GM08714 (cell line): ENCODE results near the gene LPP.

Experiments used
- H3K4me3 ChIP-seq: fragments of 200-500 bp; sonication (Bioruptor generic); 2 replicates; pipeline ENCODE4 v1.5.1; 2014; ENCODE audit warnings: mild to moderate bottlenecking, low read length, inconsistent platforms
- ZNF274 ChIP-seq: IDR thresholded peaks from 2 replicates; pipeline ENCODE4 v1.6.1; 2012; ENCODE audit warnings: mild to moderate bottlenecking, low read depth, low read length

LPP gene

DNA sequence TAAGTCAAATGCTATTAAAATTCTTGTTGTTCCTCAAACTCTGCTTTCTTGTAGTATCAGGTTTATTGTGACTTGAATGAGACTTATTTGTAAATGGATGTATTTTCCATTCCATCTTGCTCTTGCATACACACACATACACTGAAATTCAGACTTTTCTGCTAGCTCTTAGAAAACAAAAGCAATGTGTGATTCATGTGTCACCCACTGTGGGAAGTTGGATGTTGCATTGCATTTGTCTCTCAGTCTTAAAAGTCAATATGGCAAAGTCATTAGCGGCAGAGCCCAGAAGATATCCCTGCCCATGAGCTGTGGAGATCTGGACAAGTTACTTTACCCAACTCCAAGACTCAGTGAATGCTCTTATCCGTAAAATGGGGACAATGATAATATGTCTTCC lies 660.6 kb downstream of the LPP start:
- no peak for TF ChIP-seq ZNF274
- H3K4me3 ChIP-seq, result no peak overlapping the region

DNA sequence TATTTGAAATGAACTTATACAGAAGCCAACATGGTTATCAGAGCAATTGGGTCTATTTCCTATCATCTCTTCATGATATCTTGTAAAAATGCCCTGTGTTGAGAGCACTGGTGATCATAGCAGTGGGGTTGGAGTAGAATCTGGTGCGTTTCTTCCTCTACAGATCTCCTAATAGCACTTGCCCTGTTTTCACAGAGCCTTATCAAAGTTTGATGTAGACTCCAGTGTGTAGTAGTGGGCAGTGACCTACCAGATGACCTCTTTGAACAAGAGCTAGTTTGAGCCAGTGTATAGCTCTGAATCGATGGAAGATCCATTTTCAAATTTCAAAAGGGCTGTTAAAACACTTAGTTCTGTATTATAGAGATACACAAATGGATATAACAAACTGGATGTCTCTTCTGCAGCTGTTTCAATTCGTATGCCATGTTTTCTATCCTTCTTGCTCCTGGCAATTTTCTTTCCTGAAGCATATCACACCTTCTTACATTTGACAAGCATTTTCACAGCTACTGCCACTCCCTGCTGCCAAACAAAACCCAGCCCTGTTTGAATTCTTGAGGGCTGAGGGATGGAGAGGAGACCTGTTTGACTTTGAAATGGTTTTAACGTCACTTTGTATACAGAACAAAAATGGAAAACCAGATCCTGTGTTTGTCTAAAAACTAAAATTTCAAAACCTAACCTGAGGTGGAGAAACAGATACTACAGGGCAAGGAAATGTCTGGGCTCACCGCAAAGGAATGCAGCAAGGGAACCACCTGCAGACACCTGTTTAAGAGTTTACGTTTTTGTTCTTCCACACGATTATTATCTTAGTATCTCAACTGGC lies 663.4 kb downstream of the LPP start:
- no peak overlapping the region for H3K4me3 ChIP-seq
- TF ChIP-seq ZNF274, result no peak

GRCh38 chr3:188817935-188818269 lies 663.9 kb downstream of the LPP start:
- no peak overlapping the region for H3K4me3 ChIP-seq
- TF ChIP-seq ZNF274, result no peak

DNA sequence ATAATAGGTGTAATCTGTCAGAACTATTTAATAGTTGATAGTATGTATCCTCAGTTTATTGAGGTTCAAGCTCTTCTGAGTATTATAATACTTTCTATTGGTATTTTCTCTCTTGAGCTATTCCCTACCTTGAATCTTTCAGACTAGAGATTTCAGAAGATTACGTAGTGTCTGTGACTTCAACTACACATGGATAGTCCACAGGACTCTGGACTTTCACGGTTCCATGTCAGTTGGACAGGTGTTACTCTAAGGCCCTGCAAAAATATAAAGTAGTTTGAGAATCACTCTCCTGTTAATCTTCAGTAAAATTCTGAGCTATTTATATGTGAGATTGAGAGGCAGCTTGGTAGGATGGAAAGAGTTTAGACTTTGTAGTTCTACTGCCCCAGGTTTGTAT lies 664.3 kb downstream of the LPP start:
- no peak overlapping the region for H3K4me3 ChIP-seq
- TF ChIP-seq ZNF274, result no peak

DNA sequence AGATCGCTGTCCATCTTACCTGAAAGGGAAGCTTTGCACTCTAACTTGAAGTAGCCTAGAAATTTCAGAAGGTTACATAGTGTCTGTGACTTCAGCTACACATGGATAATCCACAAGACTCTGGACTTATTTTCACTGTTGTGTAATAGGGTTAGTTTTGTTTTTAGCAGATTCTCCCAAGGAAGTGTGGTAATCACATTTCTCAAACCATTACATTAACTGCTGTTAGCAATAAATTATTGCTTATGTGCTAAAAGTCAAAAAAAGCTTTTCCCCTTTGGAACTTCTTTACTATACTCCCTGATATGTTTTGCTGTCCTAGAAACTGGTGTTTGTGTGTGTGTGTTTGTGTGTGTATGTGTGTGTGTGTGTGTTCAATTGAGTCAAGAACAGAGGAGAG lies 666.0 kb downstream of the LPP start:
- TF ChIP-seq ZNF274, result no peak
- no peak overlapping the region for H3K4me3 ChIP-seq

GRCh38 chr3:188822004-188822403 lies 668.0 kb downstream of the LPP start:
- H3K4me3 ChIP-seq, result no peak overlapping the region
- TF ChIP-seq ZNF274, result no peak

DNA sequence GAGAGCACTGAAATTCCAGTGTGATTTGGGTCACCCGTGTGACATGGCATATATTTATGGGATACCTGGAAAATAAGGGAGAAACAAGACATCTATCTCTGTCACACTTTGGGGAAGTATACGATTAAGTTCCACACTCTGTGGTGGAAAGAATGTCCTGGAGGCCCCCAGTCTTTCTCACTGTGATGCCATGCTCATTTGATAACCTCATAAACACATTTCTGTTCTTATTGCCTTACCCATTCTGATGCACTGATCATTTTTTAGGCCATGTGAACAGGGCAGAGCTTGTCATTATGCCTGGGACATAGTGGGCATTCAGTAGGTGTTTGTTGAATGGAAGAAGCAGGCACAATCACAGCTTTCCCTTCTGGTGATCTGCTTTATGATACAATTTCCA lies 668.5 kb downstream of the LPP start:
- H3K4me3 ChIP-seq, result no peak overlapping the region
- no peak for TF ChIP-seq ZNF274

DNA sequence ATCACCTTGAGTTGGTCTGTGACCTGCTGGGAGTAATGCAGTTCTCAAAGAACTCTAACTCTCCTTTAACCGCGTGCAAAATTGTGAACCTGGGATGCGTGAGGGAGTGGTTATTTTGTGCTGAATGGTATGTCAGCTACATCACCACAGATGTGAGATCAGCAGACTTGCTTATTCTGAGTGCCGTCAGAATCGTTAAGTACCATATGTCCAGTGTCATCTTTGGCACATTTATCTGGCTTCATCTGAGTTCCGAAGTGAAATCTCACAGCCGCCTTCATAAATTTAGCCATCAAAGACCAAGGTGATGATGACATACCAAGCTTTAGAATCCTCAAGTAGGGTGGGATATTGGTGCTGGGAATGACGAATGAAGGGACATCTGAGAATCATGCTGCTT lies 670.6 kb downstream of the LPP start:
- no peak for TF ChIP-seq ZNF274
- no peak overlapping the region for H3K4me3 ChIP-seq

GRCh38 chr3:188825901-188826300 lies 671.9 kb downstream of the LPP start:
- TF ChIP-seq ZNF274, result no peak
- no peak overlapping the region for H3K4me3 ChIP-seq

GRCh38 chr3:188826574-188826973 lies 672.6 kb downstream of the LPP start:
- no peak overlapping the region for H3K4me3 ChIP-seq
- no peak for TF ChIP-seq ZNF274

GRCh38 chr3:188827103-188827502 lies 673.1 kb downstream of the LPP start:
- no peak for TF ChIP-seq ZNF274
- no peak overlapping the region for H3K4me3 ChIP-seq

GRCh38 chr3:188827576-188827975 lies 673.6 kb downstream of the LPP start:
- H3K4me3 ChIP-seq, result no peak overlapping the region
- no peak for TF ChIP-seq ZNF274

DNA sequence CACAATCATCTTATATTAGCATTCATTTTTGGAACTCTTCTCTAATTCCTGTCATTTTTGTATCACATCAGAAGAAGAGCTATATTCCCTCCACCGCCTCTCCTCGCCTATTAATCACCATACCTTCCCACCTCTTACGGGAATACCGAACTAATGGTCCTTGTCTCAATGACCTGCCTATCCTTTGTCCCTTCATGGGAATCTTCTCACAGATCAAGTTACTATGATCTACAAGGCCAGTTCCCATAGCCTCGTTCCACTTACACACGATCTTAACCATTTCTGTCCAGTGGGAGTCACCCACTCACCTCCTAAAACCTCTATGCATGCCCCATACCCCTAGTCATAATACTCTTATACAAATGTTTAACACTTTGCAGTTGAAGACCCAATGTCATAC lies 675.2 kb downstream of the LPP start:
- H3K4me3 ChIP-seq, result no peak overlapping the region
- TF ChIP-seq ZNF274, result no peak

GRCh38 chr3:188829576-188829975 lies 675.6 kb downstream of the LPP start:
- no peak overlapping the region for H3K4me3 ChIP-seq
- TF ChIP-seq ZNF274, result no peak

GRCh38 chr3:188830893-188831292 lies 676.9 kb downstream of the LPP start:
- no peak for TF ChIP-seq ZNF274
- H3K4me3 ChIP-seq, result no peak overlapping the region

DNA sequence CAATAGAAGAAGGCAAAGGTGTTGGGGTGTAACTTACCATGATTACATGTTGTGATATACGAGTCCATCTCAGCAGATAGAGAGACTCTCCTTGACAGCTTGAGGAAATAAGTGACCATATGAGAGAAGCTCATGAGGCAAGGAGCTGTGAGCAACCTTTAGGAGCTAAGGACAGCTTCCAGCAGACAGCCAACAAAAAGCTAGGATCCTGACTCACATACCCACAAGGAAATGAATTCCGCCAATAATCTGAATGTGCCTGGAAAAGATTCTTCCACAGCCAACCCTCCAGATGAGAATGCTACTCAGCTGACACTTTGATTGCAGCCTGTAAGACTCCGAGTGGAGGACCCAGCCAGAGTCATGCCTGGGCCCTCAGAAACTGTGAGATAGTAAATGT lies 678.2 kb downstream of the LPP start:
- TF ChIP-seq ZNF274, result no peak
- no peak overlapping the region for H3K4me3 ChIP-seq
